Measurements from ENCODE around the gene KNSTRN. TPM values are rescaled to one million over a fixed set of nuclear protein-coding genes. Genes with fewer than 3 reads are reported as not detected.

KNSTRN gene
- total and polyA plus RNA-seq, 2 of the 8 experiments (the other 6 are each of a cell fraction or from before 2014, with no cell fraction given) = 25.1 to 79.4 TPM

DNA sequence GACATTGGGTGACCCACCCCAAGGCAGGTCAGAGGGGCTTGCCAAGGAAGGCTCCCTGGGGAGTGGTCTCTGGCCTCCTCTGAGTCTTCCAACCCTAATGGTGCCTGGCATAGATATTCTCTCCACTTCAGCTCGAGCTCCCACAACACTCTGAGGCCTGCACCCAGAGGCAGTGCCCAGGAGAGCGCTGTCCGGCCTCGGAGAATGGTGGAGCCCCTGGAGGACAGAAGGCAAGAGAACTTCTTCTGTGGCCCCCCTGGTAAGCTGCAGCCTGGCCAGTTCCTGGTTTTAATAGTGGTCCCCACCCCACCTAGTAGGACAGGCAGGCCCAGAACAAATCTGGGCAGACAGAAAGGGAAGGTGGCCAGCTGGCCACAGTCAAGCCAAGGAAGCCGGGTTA is 17.5 kb upstream of the KNSTRN start:
- DNase-seq (ENCODE audit: low read depth in 1 of 2, low spot score in 2 of 2) (no peak), FAIRE-seq (no peak)
- Histone ChIP-seq H3K27ac (ENCODE audit: low read depth, low read length) (no peak overlapping the region), H3K4me1 (replicated peaks in 1 of 4; ENCODE audit: control insufficient read depth in 3 of 4, insufficient read depth in 4 of 4, low read length in 3 of 4) (peaks cover 0 to 6% (median 4%) of the 10 kb centered on the region in 4 experiments; a peak in 3 of 7 replicates), H3K27me3 (replicated peaks in 1 of 4; ENCODE audit: control insufficient read depth in 3 of 4, extremely low read depth in 1 of 4, insufficient read depth in 3 of 4, low read length in 3 of 4) (peaks cover 5 to 27% (median 23%) of the 10 kb centered on the region in 4 experiments), H2AFZ (ENCODE audit: low read length) (no peak overlapping the region), H2BK12ac (ENCODE audit: low read depth, low read length) (no peak overlapping the region), H2AK5ac (ENCODE audit: low read depth, low read length) (no peak overlapping the region), H3K14ac (ENCODE audit: insufficient read length) (no peak overlapping the region), H3K9me3 (ENCODE audit: insufficient read depth in 2 of 2, low read depth in 1 of 2, low read length in 1 of 2) (peaks cover 0 to 8% of the 10 kb centered on the region in 2 experiments; a peak in 1 of 4 replicates), H3K79me1 (ENCODE audit: low read depth, low read length) (no peaks in the 10 kb centered on the region), H3K4me2 (ENCODE audit: insufficient read depth in 1 of 2, low read depth in 2 of 2, low read length in 2 of 2) (no peak overlapping the region), H3K79me2 (ENCODE audit: control insufficient read depth in 1 of 2, insufficient read depth in 2 of 2, low read length in 2 of 2) (no peaks in the 10 kb centered on the region), H4K5ac (ENCODE audit: insufficient read length, low read depth, low read length) (no peak overlapping the region), H3K23ac (ENCODE audit: insufficient read length) (no peak overlapping the region), H2BK20ac (ENCODE audit: low read length) (no peak overlapping the region), H4K20me1 (replicated peaks in 1 of 2; ENCODE audit: control insufficient read depth in 1 of 2, insufficient read depth in 2 of 2, low read length in 2 of 2) (peaks cover 0 to 1% of the 10 kb centered on the region in 2 experiments), H3K9ac (replicated peaks in 1 of 4; ENCODE audit: extremely low read depth in 1 of 4, low read depth in 3 of 4, low read length in 3 of 4) (no peak overlapping the region), H3K18ac (ENCODE audit: extremely low read depth, low read length) (no peak overlapping the region), H3K23me2 (ENCODE audit: low read depth, low read length) (peaks cover 1% of the 10 kb centered on the region), H3K36me3 (ENCODE audit: control insufficient read depth in 2 of 4, insufficient read depth in 4 of 4, low read length in 3 of 4) (no peaks in the 10 kb centered on the region), H2BK5ac (ENCODE audit: low read depth, low read length) (no peak overlapping the region), H3K4me3 (ENCODE audit: extremely low read depth in 1 of 4, insufficient read depth in 2 of 4, low read depth in 3 of 4, low read length in 4 of 4) (no peak overlapping the region), H3K4ac (replicated peaks; ENCODE audit: insufficient read length, low read depth, low read length) (no peak overlapping the region), H4K91ac (replicated peaks; ENCODE audit: insufficient read length, low read length) (no peak overlapping the region), H3K56ac (replicated peaks; ENCODE audit: insufficient read length, low read depth, low read length) (no peak overlapping the region), H2BK15ac (ENCODE audit: low read length) (no peak overlapping the region), H2BK120ac (replicated peaks; ENCODE audit: low read depth, low read length) (no peak overlapping the region), H4K8ac (ENCODE audit: extremely low read depth, insufficient read depth, low read length) (no peak overlapping the region)
- TF ChIP-seq PHF8 (conservative IDR thresholded peaks at IDR 0.05; ENCODE audit: low read depth, low read length) (no peak), RAD21 (IDR thresholded peaks at IDR 0.05 in 1 of 2, conservative IDR thresholded peaks at IDR 0.05 in 1 of 2; ENCODE audit: low read depth in 2 of 2, low read length in 2 of 2) (no peak), CHD2 (IDR thresholded peaks at IDR 0.05; ENCODE audit: low read length) (no peak)
- CTCF ChIA-PET (ENCODE audit: partially characterized antibody) = interaction anchor here (0.7 to 13.4 kb wide), 9 partner anchors 11 to 86 kb away, joined by 3 to 452 read pairs (median 5); partner anchors contain the start of genes CCDC9B, DISP2 and PHGR1
- 76% methylated on average over 5 of the region's 5 CpGs; no CpG with 5 or more reads in 1 of the 2 experiments for WGBS, 2 experiments (ENCODE audit: extremely low coverage in 1 of 2, insufficient coverage in 1 of 2, insufficient read length in 1 of 2, insufficient replicate concordance in 2 of 2, low coverage in 1 of 2, low lambda C conversion rate in 2 of 2, missing lambda C conversion rate in 1 of 2)
- POLR2A ChIA-PET (ENCODE audit: partially characterized antibody) = interaction anchor here (1.2 to 1.4 kb wide), 2 partner anchors 17 to 41 kb away, joined by 3 to 4 read pairs; partner anchors contain the start of genes IVD and KNSTRN

Measured in H1 (cell line).